Measurements from ENCODE around the gene C12orf56.

The C12orf56 gene

DNA sequence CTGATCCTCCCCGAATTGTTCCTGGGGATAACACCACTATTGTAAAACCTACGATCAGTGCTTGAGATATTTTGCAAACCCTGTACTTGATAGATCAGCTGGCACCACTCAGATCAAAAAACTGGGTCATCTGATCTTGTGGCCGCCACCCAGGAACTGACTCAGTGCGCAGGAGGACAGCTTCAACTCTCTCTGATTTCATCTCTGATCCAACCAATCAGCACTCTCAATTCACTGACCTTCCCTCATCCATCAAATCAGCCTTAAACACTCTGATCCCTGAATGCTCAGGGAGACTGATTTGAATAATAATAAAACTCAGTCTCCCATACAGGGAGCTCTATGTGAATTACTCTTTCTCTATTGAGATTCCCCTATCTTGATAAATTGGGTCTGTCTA is 9.5 kb upstream of the C12orf56 start:
- H3K4me1 ChIP-seq (ENCODE audit: control insufficient read depth in 1 of 2, insufficient read depth in 1 of 2, low read depth in 1 of 2, low read length in 1 of 2): peaks cover 8 to 9% of the 10 kb centered on the region in 2 experiments
- H3K36me3 ChIP-seq: no peaks in the 10 kb centered on the region

DNA sequence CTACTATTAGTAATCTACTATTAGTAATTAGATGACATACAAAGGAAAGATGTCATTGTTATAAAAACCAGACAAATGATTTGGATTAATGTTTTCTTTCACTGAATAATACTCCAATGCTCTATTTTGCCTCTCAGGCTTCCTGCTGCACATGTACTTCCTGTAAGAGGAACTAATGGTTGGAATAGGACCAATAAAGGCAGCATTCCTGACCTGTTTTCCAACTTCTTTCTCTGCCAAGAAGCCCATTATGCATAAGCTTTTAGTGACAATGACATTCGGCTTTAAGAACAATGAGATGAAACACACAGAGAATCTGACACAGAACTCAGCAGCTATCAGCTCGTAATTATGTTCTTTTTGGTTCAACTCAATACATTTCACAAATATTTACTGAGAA is 5.2 kb upstream of the C12orf56 start:
- H3K27me3 ChIP-seq: peaks cover 32% of the 10 kb centered on the region
- TF ChIP-seq, protein P1, sequence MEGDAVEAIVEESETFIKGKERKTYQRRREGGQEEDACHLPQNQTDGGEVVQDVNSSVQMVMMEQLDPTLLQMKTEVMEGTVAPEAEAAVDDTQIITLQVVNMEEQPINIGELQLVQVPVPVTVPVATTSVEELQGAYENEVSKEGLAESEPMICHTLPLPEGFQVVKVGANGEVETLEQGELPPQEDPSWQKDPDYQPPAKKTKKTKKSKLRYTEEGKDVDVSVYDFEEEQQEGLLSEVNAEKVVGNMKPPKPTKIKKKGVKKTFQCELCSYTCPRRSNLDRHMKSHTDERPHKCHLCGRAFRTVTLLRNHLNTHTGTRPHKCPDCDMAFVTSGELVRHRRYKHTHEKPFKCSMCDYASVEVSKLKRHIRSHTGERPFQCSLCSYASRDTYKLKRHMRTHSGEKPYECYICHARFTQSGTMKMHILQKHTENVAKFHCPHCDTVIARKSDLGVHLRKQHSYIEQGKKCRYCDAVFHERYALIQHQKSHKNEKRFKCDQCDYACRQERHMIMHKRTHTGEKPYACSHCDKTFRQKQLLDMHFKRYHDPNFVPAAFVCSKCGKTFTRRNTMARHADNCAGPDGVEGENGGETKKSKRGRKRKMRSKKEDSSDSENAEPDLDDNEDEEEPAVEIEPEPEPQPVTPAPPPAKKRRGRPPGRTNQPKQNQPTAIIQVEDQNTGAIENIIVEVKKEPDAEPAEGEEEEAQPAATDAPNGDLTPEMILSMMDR (IDR thresholded peaks at IDR 0.05): no peak
- H3K4me3 ChIP-seq (ENCODE audit: low read depth in 1 of 2, low read length in 1 of 2): no peak overlapping the region
- H3K27ac ChIP-seq: no peak overlapping the region
- peaks cover 0 to under 1% of the 10 kb centered on the region in 2 experiments for H3K4me1 ChIP-seq (ENCODE audit: control insufficient read depth in 1 of 2, insufficient read depth in 1 of 2, low read depth in 1 of 2, low read length in 1 of 2)
- H3K9me3 ChIP-seq: no peaks in the 10 kb centered on the region
- no peaks in the 10 kb centered on the region for H3K36me3 ChIP-seq

More for the DNA sequence above, 9.5 kb upstream of the C12orf56 start:
- no peaks in the 10 kb centered on the region for H3K9me3 ChIP-seq
- TF ChIP-seq, protein P1 (IDR thresholded peaks at IDR 0.05): no peak
- no peak overlapping the region for H3K4me3 ChIP-seq (ENCODE audit: low read depth in 1 of 2, low read length in 1 of 2)
- no peak overlapping the region for H3K27ac ChIP-seq
- H3K27me3 ChIP-seq: peaks cover 6% of the 10 kb centered on the region

DNA sequence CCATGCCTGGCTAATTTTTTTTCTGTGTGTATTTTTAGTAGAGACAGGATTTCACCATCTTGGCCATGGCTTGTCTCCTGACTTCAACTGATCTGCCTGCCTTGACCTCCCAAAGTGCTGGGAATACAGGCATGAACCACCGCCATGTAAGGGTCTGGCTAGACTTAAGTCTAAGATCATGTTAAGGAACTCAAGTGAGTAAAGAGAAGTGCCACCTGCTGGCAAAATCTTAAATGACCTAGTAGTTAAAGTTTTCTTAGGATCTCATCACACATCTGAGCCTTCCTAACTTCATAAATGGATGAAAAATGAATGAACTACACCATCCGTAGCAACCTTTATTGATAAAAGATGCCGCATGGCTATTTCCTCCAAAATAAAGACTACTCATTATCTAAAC is 1.7 kb upstream of the C12orf56 start:
- TF ChIP-seq, protein P1 (IDR thresholded peaks at IDR 0.05): no peak
- Histone ChIP-seq H3K9me3 (no peaks in the 10 kb centered on the region), H3K4me1 (ENCODE audit: control insufficient read depth in 1 of 2, insufficient read depth in 1 of 2, low read depth in 1 of 2, low read length in 1 of 2) (peaks cover 4 to 9% of the 10 kb centered on the region in 2 experiments), H3K27ac (no peak overlapping the region), H3K27me3 (peaks cover 56% of the 10 kb centered on the region), H3K36me3 (no peaks in the 10 kb centered on the region), H3K4me3 (ENCODE audit: low read depth in 1 of 2, low read length in 1 of 2) (no peak overlapping the region)

DNA sequence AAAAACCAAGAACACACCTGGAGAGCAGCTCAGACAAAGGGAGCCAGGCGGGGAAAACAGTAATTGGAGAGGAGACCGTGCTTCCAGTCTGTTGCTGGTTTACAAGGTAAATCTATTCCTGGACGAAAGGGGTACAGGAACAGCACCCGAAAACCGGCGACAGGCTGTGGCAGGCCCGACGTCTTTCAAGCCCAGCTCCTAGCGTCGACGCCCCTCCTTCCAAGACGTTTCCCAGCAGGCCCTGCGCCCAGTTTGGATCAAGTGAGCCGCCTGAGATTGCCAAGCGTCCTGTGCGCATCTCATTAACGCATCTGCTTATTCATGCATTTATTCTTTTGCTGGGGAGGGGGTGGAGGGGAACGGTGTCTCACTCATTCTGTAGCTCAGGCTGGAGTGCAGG is 1.4 kb downstream of the C12orf56 start:
- Histone ChIP-seq H3K4me3 (ENCODE audit: low read depth in 1 of 2, low read length in 1 of 2) (no peak overlapping the region), H3K27ac (no peak overlapping the region), H3K36me3 (no peaks in the 10 kb centered on the region), H3K4me1 (ENCODE audit: control insufficient read depth in 1 of 2, insufficient read depth in 1 of 2, low read depth in 1 of 2, low read length in 1 of 2) (peaks cover 4 to 9% of the 10 kb centered on the region in 2 experiments), H3K9me3 (no peaks in the 10 kb centered on the region), H3K27me3 (peaks cover 56% of the 10 kb centered on the region)
- TF ChIP-seq, protein P1 (IDR thresholded peaks at IDR 0.05): no peak

DNA sequence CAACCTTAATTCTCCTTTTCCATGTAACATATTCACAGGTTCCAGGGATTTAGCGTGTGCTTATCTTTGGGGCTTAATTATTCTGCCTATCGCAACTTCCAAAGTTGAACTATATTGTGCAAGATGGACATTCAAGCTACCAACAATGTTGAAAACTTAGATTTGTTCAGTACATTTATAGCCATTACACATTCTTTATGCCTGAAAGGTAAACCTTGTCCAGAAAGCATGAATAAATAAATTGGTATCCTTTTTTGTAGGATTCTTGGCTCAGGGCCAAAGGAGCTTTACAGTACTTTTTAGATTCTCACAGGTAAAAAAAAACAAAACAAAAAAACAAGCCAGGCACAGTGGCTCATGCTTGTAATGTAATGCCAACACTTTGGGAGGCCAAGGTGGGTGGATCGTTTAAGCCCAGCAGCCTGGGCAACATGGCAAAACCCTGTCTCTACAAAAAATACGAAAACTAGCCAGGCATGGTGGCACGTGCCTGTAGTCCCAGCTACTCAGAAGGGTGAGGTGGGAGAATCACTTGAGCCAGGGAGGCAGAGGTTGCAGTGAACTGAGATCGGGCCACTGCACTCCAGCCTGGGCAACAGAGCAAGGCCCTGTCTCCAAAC is 3.3 kb downstream of the C12orf56 start:
- Histone ChIP-seq H3K9me3 (no peaks in the 10 kb centered on the region), H3K4me1 (ENCODE audit: control insufficient read depth in 1 of 2, insufficient read depth in 1 of 2, low read depth in 1 of 2, low read length in 1 of 2) (peaks cover 4 to 9% of the 10 kb centered on the region in 2 experiments), H3K27me3 (peaks cover 46% of the 10 kb centered on the region), H3K36me3 (no peaks in the 10 kb centered on the region), H3K4me3 (ENCODE audit: low read depth in 1 of 2, low read length in 1 of 2) (no peak overlapping the region), H3K27ac (no peak overlapping the region)
- TF ChIP-seq, protein P1 (IDR thresholded peaks at IDR 0.05): no peak

Measured in neutrophil (primary cell).